ENCODE data around the gene ABCD1.
A peak's percentile ranks its signal among the peaks of the same experiment; 100 is the strongest.

DNA sequence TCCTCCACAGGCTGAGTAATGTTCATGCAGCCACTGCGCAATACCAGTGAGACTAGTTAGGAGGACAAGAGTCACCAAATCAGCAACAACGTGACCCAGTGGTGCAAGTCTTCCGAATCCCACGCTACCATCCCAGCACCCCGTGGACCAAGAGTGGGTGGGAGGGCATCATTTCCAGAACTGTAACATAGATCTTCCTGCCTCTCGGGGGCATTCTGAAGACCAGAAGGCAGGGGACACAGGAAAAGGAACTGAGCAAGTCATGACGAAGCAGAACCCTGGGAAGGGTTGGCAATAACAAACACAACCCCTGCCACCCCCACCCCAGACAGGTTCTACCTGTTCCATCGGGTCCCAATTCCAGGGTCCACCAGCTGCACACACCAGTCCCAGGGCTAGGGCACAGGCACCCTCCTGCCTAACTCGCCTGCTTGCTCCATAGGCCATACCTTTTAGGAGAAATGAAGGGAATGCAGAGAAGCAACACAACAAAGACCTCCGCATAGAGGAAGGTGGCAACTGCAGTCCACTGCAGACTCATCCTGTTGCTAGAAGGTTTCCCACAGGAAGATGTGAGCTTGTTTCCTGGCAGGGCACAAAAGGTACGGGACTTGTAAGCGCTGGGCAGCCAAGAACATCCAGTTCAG, 1.8 kb upstream of the ABCD1 start:
- TF ChIP-seq, protein P1, sequence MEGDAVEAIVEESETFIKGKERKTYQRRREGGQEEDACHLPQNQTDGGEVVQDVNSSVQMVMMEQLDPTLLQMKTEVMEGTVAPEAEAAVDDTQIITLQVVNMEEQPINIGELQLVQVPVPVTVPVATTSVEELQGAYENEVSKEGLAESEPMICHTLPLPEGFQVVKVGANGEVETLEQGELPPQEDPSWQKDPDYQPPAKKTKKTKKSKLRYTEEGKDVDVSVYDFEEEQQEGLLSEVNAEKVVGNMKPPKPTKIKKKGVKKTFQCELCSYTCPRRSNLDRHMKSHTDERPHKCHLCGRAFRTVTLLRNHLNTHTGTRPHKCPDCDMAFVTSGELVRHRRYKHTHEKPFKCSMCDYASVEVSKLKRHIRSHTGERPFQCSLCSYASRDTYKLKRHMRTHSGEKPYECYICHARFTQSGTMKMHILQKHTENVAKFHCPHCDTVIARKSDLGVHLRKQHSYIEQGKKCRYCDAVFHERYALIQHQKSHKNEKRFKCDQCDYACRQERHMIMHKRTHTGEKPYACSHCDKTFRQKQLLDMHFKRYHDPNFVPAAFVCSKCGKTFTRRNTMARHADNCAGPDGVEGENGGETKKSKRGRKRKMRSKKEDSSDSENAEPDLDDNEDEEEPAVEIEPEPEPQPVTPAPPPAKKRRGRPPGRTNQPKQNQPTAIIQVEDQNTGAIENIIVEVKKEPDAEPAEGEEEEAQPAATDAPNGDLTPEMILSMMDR (IDR thresholded peaks at IDR 0.05) = no peak
- peak in 1 of 4 donors; percentile 37 for TF ChIP-seq EP300 (IDR thresholded peaks at IDR 0.05)
- TF ChIP-seq POLR2AphosphoS5 (IDR thresholded peaks at IDR 0.05) = no peak
